GM12878 (cell line): Measurements from ENCODE around the gene TRIM8. TPM values are rescaled to one million over a fixed set of nuclear protein-coding genes. Genes with fewer than 3 reads are reported as not detected.

Experiments
- ATF2 ChIP-seq: IDR thresholded peaks from 2 replicates; pipeline ENCODE4 v1.6.1; 2012; ENCODE audit warnings: low read length, inconsistent platforms
- BACH1 ChIP-seq: fragments of 450-650 bp; IDR thresholded peaks from 2 replicates; pipeline ENCODE4 v1.6.1; 2017; ENCODE audit warnings: mild to moderate bottlenecking, borderline replicate concordance
- BRCA1 ChIP-seq: IDR thresholded peaks from 2 replicates; pipeline ENCODE4 v1.6.1; 2011; ENCODE audit warnings: low read depth, low read length, improper control_type of control experiment
- CHD4 ChIP-seq: fragments of 200-600 bp; sonication (generic); IDR thresholded peaks from 2 replicates; pipeline ENCODE4 v1.6.1; 2016; ENCODE audit warnings: mild to moderate bottlenecking
- CREB1 ChIP-seq: IDR thresholded peaks from 2 replicates; pipeline ENCODE4 v1.6.1; 2012; ENCODE audit warnings: low read depth, mild to moderate bottlenecking, inconsistent platforms
- CTCF ChIP-seq, 3 experiments: IDR thresholded peaks in 2 of 3; conservative IDR thresholded peaks in 1 of 3; 2 replicates each; pipeline ENCODE4 v1.5.1; 2011; ENCODE audit warnings: low read depth in 3 of 3, low read length in 3 of 3, mild to moderate bottlenecking in 3 of 3, control low read depth in 2 of 3, moderate library complexity in 2 of 3, inconsistent platforms in 1 of 3, mixed read lengths in 1 of 3; ENCODE audit not compliant: control insufficient read depth in 2 of 3, insufficient read depth in 1 of 3; ENCODE audit errors: extremely low read depth in 1 of 3
- EED ChIP-seq: sonication (generic); IDR thresholded peaks from 2 replicates; pipeline ENCODE4 v1.6.1; 2016; ENCODE audit warnings: antibody characterized with exemption, low read depth
- ETV6 ChIP-seq, 2 experiments: fragments of 450-650 bp in 1 of 2; IDR thresholded peaks in 1 of 2; conservative IDR thresholded peaks in 1 of 2; 2 replicates each; pipeline ENCODE4 v1.6.1; 2014; ENCODE audit warnings: antibody characterized with exemption in 1 of 2, borderline replicate concordance in 1 of 2, low read depth in 1 of 2, mild to moderate bottlenecking in 1 of 2, moderate library complexity in 1 of 2
- FOXK2 ChIP-seq: fragments of 450-650 bp; IDR thresholded peaks from 2 replicates; pipeline ENCODE4 v1.6.1; 2017; ENCODE audit warnings: mild to moderate bottlenecking, moderate library complexity
- HDAC6 ChIP-seq: fragments of 200-600 bp; sonication (generic); IDR thresholded peaks from one replicate; pipeline ENCODE4 v1.8.0; 2017; ENCODE audit warnings: antibody characterized with exemption; ENCODE audit not compliant: unreplicated experiment
- IKZF1 ChIP-seq: fragments of 450-650 bp; conservative IDR thresholded peaks from 2 replicates; pipeline ENCODE4 v1.6.1; 2017; ENCODE audit warnings: antibody characterized with exemption, mild to moderate bottlenecking
- KLF5 ChIP-seq: fragments of 450-650 bp; IDR thresholded peaks from 2 replicates; pipeline ENCODE4 v1.6.1; 2014; ENCODE audit warnings: mild to moderate bottlenecking; ENCODE audit not compliant: partially characterized antibody
- NBN ChIP-seq: fragments of 450-650 bp; IDR thresholded peaks from 2 replicates; pipeline ENCODE4 v1.6.1; 2016
- PAX8 ChIP-seq: fragments of 450-650 bp; IDR thresholded peaks from 2 replicates; pipeline ENCODE4 v1.6.1; 2017; ENCODE audit warnings: mild to moderate bottlenecking, moderate library complexity
- PML ChIP-seq: IDR thresholded peaks from 2 replicates; pipeline ENCODE4 v1.6.1; 2012; ENCODE audit warnings: low read length, inconsistent platforms
- POU2F2 ChIP-seq: IDR thresholded peaks from 3 replicates; pipeline ENCODE4 v1.6.1; 2011; ENCODE audit warnings: low read depth, mild to moderate bottlenecking, low read length, borderline replicate concordance
- RAD21 ChIP-seq: IDR thresholded peaks from 2 replicates; pipeline ENCODE4 v1.6.1; 2011; ENCODE audit warnings: mild to moderate bottlenecking, low read depth, low read length, moderate library complexity; ENCODE audit not compliant: insufficient read depth
- RAD51 ChIP-seq: fragments of 450-650 bp; IDR thresholded peaks from 2 replicates; pipeline ENCODE4 v1.6.1; 2016; ENCODE audit warnings: moderate library complexity, mild to moderate bottlenecking, inconsistent platforms
- RB1 ChIP-seq: fragments of 450-650 bp; formaldehyde crosslinking; IDR thresholded peaks from 2 replicates; pipeline ENCODE4 v1.6.1; 2017; ENCODE audit warnings: mild to moderate bottlenecking, borderline replicate concordance
- RCOR1 ChIP-seq: conservative IDR thresholded peaks from 2 replicates; pipeline ENCODE4 v1.6.1; 2012; ENCODE audit warnings: low read depth, low read length, improper control_type of control experiment
- RELA ChIP-seq: fragments of 450-650 bp; IDR thresholded peaks from 2 replicates; pipeline ENCODE4 v1.8.0; 2014; ENCODE audit warnings: borderline replicate concordance; ENCODE audit not compliant: partially characterized antibody
- SMARCA5 ChIP-seq: fragments of 450-650 bp; IDR thresholded peaks from 2 replicates; pipeline ENCODE4 v1.6.1; 2017; ENCODE audit warnings: mild to moderate bottlenecking
- SP1 ChIP-seq: IDR thresholded peaks from one replicate; pipeline ENCODE4 v1.6.1; 2011; ENCODE audit warnings: low read depth, low read length
- TCF3 ChIP-seq: IDR thresholded peaks from 2 replicates; pipeline ENCODE4 v1.6.1; 2012; ENCODE audit warnings: low read depth, mild to moderate bottlenecking, low read length, borderline replicate concordance; ENCODE audit not compliant: insufficient read depth
- ZNF274 ChIP-seq: IDR thresholded peaks from one replicate; pipeline ENCODE4 v1.8.0; 2011; ENCODE audit not compliant: insufficient read length, insufficient read depth
- ZSCAN29 ChIP-seq: fragments of 450-650 bp; IDR thresholded peaks from 2 replicates; pipeline ENCODE4 v1.6.1; 2017; ENCODE audit warnings: mild to moderate bottlenecking, moderate library complexity
- ZZZ3 ChIP-seq: IDR thresholded peaks from 2 replicates; pipeline ENCODE4 v1.6.1; 2011; ENCODE audit warnings: low read depth; ENCODE audit not compliant: control insufficient read depth, insufficient read length
- polyA plus RNA-seq, 11 experiments: library from polyadenylated mRNA; depleted of rRNA in 4 of 11; unstranded in 6 of 11; stranded (reverse) in 5 of 11; fragments of >200 nt; fragmentation: Nextera tagmentation in 4 of 11; fragmentation: Illumina TruSeq in 1 of 11; extraction: Ambion mirVana in 4 of 11; extraction: Trizol in 1 of 11; gene quantifications; 1 replicate in 1 of 11; 2 replicates in 10 of 11; pipeline versions ENCODE4 v1.2.1 to v1.2.3, GENCODE V29; 2011 to 2016; ENCODE audit warnings: inconsistent platforms in 2 of 11, missing spikeins in 2 of 11, low read depth in 1 of 11
- total RNA-seq, 4 experiments: library from RNA; depleted of rRNA in 3 of 4; stranded (reverse); fragments of >200 nt in 3 of 4; fragmentation: Illumina TruSeq in 1 of 4; extraction: Trizol in 1 of 4; gene quantifications; 2 replicates each; pipeline versions ENCODE4 v1.2.1 to v1.2.3, GENCODE V29; 2013 to 2021
- TF ChIP-seq, protein P1 (sequence below): fragments of 450-650 bp; IDR thresholded peaks from 2 replicates; pipeline ENCODE4 v1.6.1; 2017; ENCODE audit warnings: mild to moderate bottlenecking, moderate library complexity

The TRIM8 gene
- total and polyA plus RNA-seq, 10 of the 15 experiments (the other 5 are each of a cell fraction or from before 2014, with no cell fraction given), result 7.9 to 53.2 (median 24.6) TPM

DNA sequence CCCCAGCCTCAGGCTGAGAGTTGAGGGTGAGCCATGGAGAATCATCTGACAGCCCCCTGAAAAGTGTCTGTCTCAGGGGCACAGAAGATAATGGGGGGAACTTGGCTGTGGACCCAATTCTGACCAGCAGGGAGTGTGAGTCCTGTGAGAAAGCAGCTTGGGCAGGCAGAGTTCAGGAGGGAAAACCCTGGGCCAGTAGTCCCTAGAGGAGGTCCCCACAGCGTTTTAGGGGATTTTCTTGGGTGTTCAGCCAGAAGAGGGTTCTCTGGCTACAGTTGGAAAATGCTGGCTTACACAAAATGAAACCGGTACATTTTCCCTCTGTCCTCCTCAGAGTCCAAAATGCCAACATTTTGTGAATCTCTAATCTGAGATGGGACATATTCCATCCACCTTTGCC is 35.8 kb upstream of the TRIM8 start (continued):
- TF ChIP-seq CHD4 (no peak), KLF5 (no peak), RB1 (peak; percentile 32; the same call in 1 of the 2 replicates), CTCF (IDR thresholded peaks at IDR 0.05 in 2 of 3, conservative IDR thresholded peaks at IDR 0.05 in 1 of 3; ENCODE audit: control insufficient read depth in 2 of 3, extremely low read depth in 1 of 3, insufficient read depth in 1 of 3, low read depth in 3 of 3, low read length in 3 of 3) (peak; percentile 16 to 53 (median 43); a peak in 4 of 6 replicates), RELA (no peak), NBN (no peak), ETV6 (conservative IDR thresholded peaks at IDR 0.05 in 1 of 2, IDR thresholded peaks at IDR 0.05 in 1 of 2; ENCODE audit: borderline replicate concordance in 1 of 2, low read depth in 1 of 2) (no peak), SMARCA5 (0 out of 2 replicates have a peak, but pooled peaks have one; percentile 53), CREB1 (no peak), RAD21 (peak; percentile 53), PML (no peak), TCF3 (no peak), PAX8 (no peak), ZSCAN29 (no peak), IKZF1 (peak; percentile 61), RCOR1 (no peak), POU2F2 (no peak), ZNF274 (no peak), ZZZ3 (no peak), RAD51 (no peak), BACH1 (no peak), ATF2 (no peak), FOXK2 (no peak), SP1 (no peak), BRCA1 (no peak), EED (peak; percentile 70), HDAC6 (no peak)
- TF ChIP-seq, protein P1, sequence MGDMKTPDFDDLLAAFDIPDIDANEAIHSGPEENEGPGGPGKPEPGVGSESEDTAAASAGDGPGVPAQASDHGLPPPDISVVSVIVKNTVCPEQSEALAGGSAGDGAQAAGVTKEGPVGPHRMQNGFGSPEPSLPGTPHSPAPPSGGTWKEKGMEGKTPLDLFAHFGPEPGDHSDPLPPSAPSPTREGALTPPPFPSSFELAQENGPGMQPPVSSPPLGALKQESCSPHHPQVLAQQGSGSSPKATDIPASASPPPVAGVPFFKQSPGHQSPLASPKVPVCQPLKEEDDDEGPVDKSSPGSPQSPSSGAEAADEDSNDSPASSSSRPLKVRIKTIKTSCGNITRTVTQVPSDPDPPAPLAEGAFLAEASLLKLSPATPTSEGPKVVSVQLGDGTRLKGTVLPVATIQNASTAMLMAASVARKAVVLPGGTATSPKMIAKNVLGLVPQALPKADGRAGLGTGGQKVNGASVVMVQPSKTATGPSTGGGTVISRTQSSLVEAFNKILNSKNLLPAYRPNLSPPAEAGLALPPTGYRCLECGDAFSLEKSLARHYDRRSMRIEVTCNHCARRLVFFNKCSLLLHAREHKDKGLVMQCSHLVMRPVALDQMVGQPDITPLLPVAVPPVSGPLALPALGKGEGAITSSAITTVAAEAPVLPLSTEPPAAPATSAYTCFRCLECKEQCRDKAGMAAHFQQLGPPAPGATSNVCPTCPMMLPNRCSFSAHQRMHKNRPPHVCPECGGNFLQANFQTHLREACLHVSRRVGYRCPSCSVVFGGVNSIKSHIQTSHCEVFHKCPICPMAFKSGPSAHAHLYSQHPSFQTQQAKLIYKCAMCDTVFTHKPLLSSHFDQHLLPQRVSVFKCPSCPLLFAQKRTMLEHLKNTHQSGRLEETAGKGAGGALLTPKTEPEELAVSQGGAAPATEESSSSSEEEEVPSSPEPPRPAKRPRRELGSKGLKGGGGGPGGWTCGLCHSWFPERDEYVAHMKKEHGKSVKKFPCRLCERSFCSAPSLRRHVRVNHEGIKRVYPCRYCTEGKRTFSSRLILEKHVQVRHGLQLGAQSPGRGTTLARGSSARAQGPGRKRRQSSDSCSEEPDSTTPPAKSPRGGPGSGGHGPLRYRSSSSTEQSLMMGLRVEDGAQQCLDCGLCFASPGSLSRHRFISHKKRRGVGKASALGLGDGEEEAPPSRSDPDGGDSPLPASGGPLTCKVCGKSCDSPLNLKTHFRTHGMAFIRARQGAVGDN, result no peak
